ENCODE measurements around the gene EDRF1. TPM values are rescaled to one million over a fixed set of nuclear protein-coding genes. Genes with fewer than 3 reads are reported as not detected.

EDRF1 gene
- total RNA-seq, 1 donor: 25.0 TPM

DNA sequence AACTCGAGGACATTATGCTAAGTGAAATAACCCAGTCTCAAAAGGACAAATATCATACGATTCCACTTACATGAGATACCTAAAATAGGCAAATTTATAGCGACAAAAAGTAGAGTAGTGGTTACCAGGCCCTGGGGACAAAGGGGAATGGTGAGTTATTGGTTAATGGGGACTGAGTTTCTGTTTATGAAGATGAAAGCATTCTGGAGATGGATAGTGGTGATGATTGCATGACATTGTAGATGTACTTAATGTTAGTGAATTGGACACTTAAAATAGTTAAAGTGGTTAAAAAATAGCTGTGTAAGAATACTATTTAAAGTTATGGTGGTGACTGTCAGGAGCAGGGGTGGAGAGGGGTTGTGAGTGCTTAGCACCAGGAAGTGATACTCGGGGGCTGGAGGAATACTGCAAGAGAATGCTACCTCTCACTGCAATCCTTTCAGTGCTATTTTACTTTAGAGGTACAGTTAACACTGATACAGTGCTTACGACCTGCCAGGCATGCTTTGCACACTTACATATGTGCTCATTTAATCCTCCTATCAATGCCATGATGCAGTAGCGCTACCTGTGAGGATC is 19.9 kb upstream of the EDRF1 start:
- H3K9me3 ChIP-seq (ENCODE audit: low read depth, low read length): no peaks in the 10 kb centered on the region
- H3K79me2 ChIP-seq (ENCODE audit: insufficient read depth, low read length): no peaks in the 10 kb centered on the region
- no peaks in the 10 kb centered on the region for H3K27me3 ChIP-seq (ENCODE audit: insufficient read depth, low read length)
- H2AFZ ChIP-seq (ENCODE audit: low read length): no peak overlapping the region
- no peak overlapping the region for H3K4me3 ChIP-seq (ENCODE audit: insufficient read depth, low read length)
- no peak for TF ChIP-seq CTCF (IDR thresholded peaks at IDR 0.05; ENCODE audit: extremely low read depth, low read depth, low read length)
- no peak overlapping the region for H3K4me2 ChIP-seq (ENCODE audit: insufficient read depth, low read length)
- H3K36me3 ChIP-seq (ENCODE audit: insufficient read depth, low read length): no peaks in the 10 kb centered on the region
- H3K27ac ChIP-seq (ENCODE audit: low read depth, low read length): no peak overlapping the region
- no peaks in the 10 kb centered on the region for H4K20me1 ChIP-seq (ENCODE audit: insufficient read depth, low read length)
- DNase-seq (ENCODE audit: insufficient read length, low spot score, missing footprints): no peak
- H3K4me1 ChIP-seq (ENCODE audit: insufficient read depth, low read length): peaks cover 13% of the 10 kb centered on the region

- H3K4me3 ChIP-seq (ENCODE audit: insufficient read depth, low read length): no peak overlapping the region
- no peak overlapping the region for H2AFZ ChIP-seq (ENCODE audit: low read length)
- TF ChIP-seq CTCF (IDR thresholded peaks at IDR 0.05; ENCODE audit: extremely low read depth, low read depth, low read length): peak; percentile 56
- H3K27ac ChIP-seq (ENCODE audit: low read depth, low read length): no peak overlapping the region
- H3K36me3 ChIP-seq (ENCODE audit: insufficient read depth, low read length): no peaks in the 10 kb centered on the region
- DNase-seq (ENCODE audit: insufficient read length, low spot score, missing footprints): no peak
- no peaks in the 10 kb centered on the region for H3K27me3 ChIP-seq (ENCODE audit: insufficient read depth, low read length)
- H3K79me2 ChIP-seq (ENCODE audit: insufficient read depth, low read length): no peaks in the 10 kb centered on the region
- H3K4me1 ChIP-seq (ENCODE audit: insufficient read depth, low read length): peaks cover 6% of the 10 kb centered on the region
- no peaks in the 10 kb centered on the region for H4K20me1 ChIP-seq (ENCODE audit: insufficient read depth, low read length)
- H3K4me2 ChIP-seq (ENCODE audit: insufficient read depth, low read length): no peak overlapping the region
- no peaks in the 10 kb centered on the region for H3K9me3 ChIP-seq (ENCODE audit: low read depth, low read length)
These were observed 19.1 kb upstream of the EDRF1 start for GRCh38 chr10:125700355-125700911.

DNA sequence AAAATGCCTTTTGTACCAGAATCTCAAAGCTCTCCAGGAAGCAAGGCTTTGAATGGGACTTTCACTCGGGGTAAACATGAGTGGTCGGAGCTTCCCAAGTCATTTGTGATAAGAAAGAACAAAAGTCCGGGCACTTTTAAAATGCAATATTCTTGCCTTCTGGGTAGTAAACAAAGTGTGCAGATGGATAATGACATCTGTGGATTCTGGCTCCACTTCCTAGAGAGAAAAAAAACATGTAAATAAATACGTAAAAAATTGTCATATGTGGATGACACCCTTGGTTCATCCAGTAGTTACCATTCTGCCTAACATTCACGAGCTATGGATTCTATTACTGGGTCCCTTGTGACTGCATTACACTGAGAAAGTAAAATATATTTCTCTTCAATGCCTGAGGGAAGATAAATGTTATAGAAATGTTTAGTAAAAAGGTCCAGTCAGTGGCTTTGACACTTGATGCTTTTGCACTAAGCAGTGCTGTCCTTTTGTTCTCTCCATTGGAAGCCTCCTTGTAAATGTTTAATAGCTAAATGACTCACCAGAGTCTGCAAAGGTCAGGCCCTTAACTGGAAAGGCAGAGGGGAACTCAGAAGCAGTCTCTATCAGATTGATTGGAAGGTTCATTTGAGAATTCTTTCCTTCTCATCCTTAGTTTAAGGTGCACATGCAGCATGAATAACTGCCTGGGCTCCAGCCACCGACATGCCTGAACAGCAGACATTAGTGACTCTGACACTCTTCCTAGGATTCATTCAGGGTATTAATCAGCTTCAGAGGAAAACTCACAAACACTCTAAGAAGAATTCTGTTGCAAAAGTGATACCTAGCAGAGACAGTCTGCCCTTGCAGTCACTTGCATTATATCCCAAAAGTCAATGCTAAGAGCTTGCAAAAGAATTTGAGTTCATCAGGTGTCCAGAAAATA is 11.7 kb upstream of the EDRF1 start:
- H2AFZ ChIP-seq (ENCODE audit: low read length): no peak overlapping the region
- H3K36me3 ChIP-seq (ENCODE audit: insufficient read depth, low read length): no peaks in the 10 kb centered on the region
- peaks cover 9% of the 10 kb centered on the region for H3K4me1 ChIP-seq (ENCODE audit: insufficient read depth, low read length)
- no peaks in the 10 kb centered on the region for H3K9me3 ChIP-seq (ENCODE audit: low read depth, low read length)
- H4K20me1 ChIP-seq (ENCODE audit: insufficient read depth, low read length): no peaks in the 10 kb centered on the region
- no peak overlapping the region for H3K27ac ChIP-seq (ENCODE audit: low read depth, low read length)
- no peak for TF ChIP-seq CTCF (IDR thresholded peaks at IDR 0.05; ENCODE audit: extremely low read depth, low read depth, low read length)
- DNase-seq (ENCODE audit: insufficient read length, low spot score, missing footprints): no peak
- no peak overlapping the region for H3K4me2 ChIP-seq (ENCODE audit: insufficient read depth, low read length)
- H3K79me2 ChIP-seq (ENCODE audit: insufficient read depth, low read length): no peaks in the 10 kb centered on the region
- H3K4me3 ChIP-seq (ENCODE audit: insufficient read depth, low read length): no peak overlapping the region
- no peaks in the 10 kb centered on the region for H3K27me3 ChIP-seq (ENCODE audit: insufficient read depth, low read length)

DNA sequence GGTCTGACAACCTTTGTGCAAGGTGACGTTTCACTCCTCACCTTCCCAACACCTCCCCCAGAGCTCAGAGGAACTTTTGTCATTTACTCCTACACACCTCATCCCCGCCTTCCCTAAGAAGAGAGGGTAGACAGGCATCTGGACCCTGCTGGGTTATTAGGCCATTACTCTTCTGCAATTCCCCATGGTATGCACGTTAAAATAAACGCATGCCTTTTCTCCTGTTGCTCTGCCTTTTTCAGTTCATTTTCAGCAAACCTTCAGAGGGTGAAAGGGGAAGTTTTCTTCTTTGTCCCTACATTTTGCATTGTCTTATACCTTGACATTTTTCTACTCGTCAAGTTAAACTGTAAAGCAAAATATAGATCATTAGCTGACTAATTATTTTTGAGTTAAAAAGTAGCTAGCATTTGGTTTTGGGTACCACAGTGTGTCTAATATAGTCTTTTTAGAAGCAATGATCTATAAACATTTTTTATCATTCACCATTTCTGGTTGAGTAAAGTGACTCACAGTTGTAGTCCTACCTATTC is 10.5 kb upstream of the EDRF1 start:
- Histone ChIP-seq H3K79me2 (ENCODE audit: insufficient read depth, low read length) (no peaks in the 10 kb centered on the region), H3K9me3 (ENCODE audit: low read depth, low read length) (no peaks in the 10 kb centered on the region), H4K20me1 (ENCODE audit: insufficient read depth, low read length) (no peaks in the 10 kb centered on the region), H3K27ac (ENCODE audit: low read depth, low read length) (no peak overlapping the region), H3K4me2 (ENCODE audit: insufficient read depth, low read length) (no peak overlapping the region), H3K36me3 (ENCODE audit: insufficient read depth, low read length) (no peaks in the 10 kb centered on the region), H3K4me3 (ENCODE audit: insufficient read depth, low read length) (no peak overlapping the region), H3K27me3 (ENCODE audit: insufficient read depth, low read length) (no peaks in the 10 kb centered on the region), H2AFZ (ENCODE audit: low read length) (no peak overlapping the region), H3K4me1 (ENCODE audit: insufficient read depth, low read length) (peaks cover 9% of the 10 kb centered on the region)
- DNase-seq (ENCODE audit: insufficient read length, low spot score, missing footprints): no peak
- no peak for TF ChIP-seq CTCF (IDR thresholded peaks at IDR 0.05; ENCODE audit: extremely low read depth, low read depth, low read length)
